Activated CD4-positive, alpha-beta T cell treated with anti-CD3 and anti-CD28 coated beads for 4 hours (primary cell): ENCODE data around the gene WDR38.

Experiments
- DNase-seq, 2 donors: peaks; one replicate each; pipeline ENCODE4 v3.0.0-alpha.2; 2020

WDR38 gene

GRCh38 chr9:124852829-124853531 lies at the start of gene WDR38:
Gene WDR38, plus strand, starts transcription at chr9:124853460. Its CDS starts 72 bp downstream, at chr9:124853532.
- peak; percentile 64 to 74 for DNase-seq

- DNase-seq, result no peak
These were observed 49.3 kb upstream of the WDR38 start for GRCh38 chr9:124803911-124804310.

- DNase-seq, result no peak
These were observed 48.1 kb upstream of the WDR38 start for GRCh38 chr9:124805186-124805585.

- no peak for DNase-seq
These were observed 44.9 kb upstream of the WDR38 start for GRCh38 chr9:124808246-124808956.

- no peak for DNase-seq
These were observed 44.0 kb upstream of the WDR38 start for GRCh38 chr9:124809211-124809610.

GRCh38 chr9:124809741-124810500 lies 43.3 kb upstream of the WDR38 start:
- no peak for DNase-seq

GRCh38 chr9:124810663-124811355 lies 42.5 kb upstream of the WDR38 start:
- no peak for DNase-seq

- DNase-seq, result no peak
These were observed 40.8 kb upstream of the WDR38 start for GRCh38 chr9:124812441-124812876.

- no peak for DNase-seq
These were observed 40.2 kb upstream of the WDR38 start for GRCh38 chr9:124813041-124813440.

- no peak for DNase-seq
These were observed 39.6 kb upstream of the WDR38 start for GRCh38 chr9:124813501-124814163.

GRCh38 chr9:124814164-124814535 lies 39.1 kb upstream of the WDR38 start:
- DNase-seq, result no peak

- no peak for DNase-seq
These were observed 37.7 kb upstream of the WDR38 start for GRCh38 chr9:124815601-124816000.

- DNase-seq, result no peak
These were observed 34.6 kb upstream of the WDR38 start for GRCh38 chr9:124818431-124819281.

- no peak for DNase-seq
These were observed 32.3 kb upstream of the WDR38 start for GRCh38 chr9:124820698-124821623.

GRCh38 chr9:124828489-124829333 lies 24.5 kb upstream of the WDR38 start:
- no peak for DNase-seq

GRCh38 chr9:124829334-124829669 lies 24.0 kb upstream of the WDR38 start:
- no peak for DNase-seq

GRCh38 chr9:124830593-124830992 lies 22.7 kb upstream of the WDR38 start:
- no peak for DNase-seq

GRCh38 chr9:124831642-124832364 lies 21.5 kb upstream of the WDR38 start:
- no peak for DNase-seq

- no peak for DNase-seq
These were observed 18.7 kb upstream of the WDR38 start for GRCh38 chr9:124834591-124834990.
